ENCODE data around the gene APOH. TPM values are rescaled to one million over a fixed set of nuclear protein-coding genes. Genes with fewer than 3 reads are reported as not detected.

The APOH gene
- total and polyA plus RNA-seq, 5 experiments from 2014 or later = not detected

DNA sequence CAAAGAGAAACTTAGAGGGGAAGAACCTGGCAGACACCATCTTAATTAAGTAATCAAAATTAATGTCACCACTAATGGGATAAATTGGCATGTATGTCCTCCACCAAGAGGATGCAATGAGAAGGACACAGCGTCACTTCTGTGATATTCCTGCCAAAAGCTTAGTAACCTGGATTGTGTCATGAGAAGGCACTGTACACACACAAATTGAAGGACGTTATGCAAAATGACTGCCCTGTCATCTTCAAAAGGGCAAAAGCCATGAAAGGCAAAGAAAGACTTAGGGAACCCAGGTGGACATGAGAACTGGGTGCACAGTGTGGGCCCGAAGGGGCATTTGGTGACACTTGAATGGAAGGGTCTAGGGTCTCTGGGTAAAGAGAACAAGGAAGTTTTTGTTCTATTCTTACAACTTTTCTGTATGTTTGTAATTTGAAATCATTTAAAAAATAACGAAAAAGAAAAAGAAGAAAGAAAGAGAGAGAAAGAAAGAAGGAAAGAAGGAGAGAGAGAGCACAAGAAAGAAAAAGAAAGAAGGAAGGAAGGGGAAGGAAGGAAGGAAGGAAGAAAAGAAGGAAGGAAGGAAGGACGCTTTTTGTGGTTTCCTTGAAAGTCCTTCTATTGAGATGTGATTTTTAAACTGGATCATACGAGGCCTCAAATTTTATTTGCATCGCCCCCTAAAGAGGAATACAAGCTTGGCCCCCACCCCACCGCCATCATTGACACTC lies 4.0 kb upstream of the APOH start:
- Mint-ChIP-seq H3K4me1 (peaks cover 5 to 11% (median 8%) of the 10 kb centered on the region in 4 donors), H3K4me3 (peak overlapping the region in 2 of 10 donors; percentile 1 to 20), H3K36me3 (no peaks in the 10 kb centered on the region), H3K27me3 (peaks cover 0 to 10% (median 0%) of the 10 kb centered on the region in 5 donors), H3K27ac (peak overlapping the region in 3 of 10 donors; percentile 25 to 41 (median 33)), H3K9me3 (no peaks in the 10 kb centered on the region)
- POLR2A ChIA-PET = no interaction called here
- no peak for DNase-seq
- ATAC-seq = no peak

- H3K4me1 Mint-ChIP-seq = peaks cover 5 to 11% (median 8%) of the 10 kb centered on the region in 4 donors
- no peak overlapping the region for H3K4me3 Mint-ChIP-seq
- H3K27ac Mint-ChIP-seq = no peak overlapping the region
- DNase-seq (no peak), ATAC-seq (no peak)
- H3K9me3 Mint-ChIP-seq = no peaks in the 10 kb centered on the region
- POLR2A ChIA-PET = no interaction called here
- no peaks in the 10 kb centered on the region for H3K36me3 Mint-ChIP-seq
- H3K27me3 Mint-ChIP-seq = peaks cover 0 to 4% (median 0%) of the 10 kb centered on the region in 5 donors
These were observed 1.8 kb upstream of the APOH start for GRCh38 chr17:66230922-66231591.

DNA sequence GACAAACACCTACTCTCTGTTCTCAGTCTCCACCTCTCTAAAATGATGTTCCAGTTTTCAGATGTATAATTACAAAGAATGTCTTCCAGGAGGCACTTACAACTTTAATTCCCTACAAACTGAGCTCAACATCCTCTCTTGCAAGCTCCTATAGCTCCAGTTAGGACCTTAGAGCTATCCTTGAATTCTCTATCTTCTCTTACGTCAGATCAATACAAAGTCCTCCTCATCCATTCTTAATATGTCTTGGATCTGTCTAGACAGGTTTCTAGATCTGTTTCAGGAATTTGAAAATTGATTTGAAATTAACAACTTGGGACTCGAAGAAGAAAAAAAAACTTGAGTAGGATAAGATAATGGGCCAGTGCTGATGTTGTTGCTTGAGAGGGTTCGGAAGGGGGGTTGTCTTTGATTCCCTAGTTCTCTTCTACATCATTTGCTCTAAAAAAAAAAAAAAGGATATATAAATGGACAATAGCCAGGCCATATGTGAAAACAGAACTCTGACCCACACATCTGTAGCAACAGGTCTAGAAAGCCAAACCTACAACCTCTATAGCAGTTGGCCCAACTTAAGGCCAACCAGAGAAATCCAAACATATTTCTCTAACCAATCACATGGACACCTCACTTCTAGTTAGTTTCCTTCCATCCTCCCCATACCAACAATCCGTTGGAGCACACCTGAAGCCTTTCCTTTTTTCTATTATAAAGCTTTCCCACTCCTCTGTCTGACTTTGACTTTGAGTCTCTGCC lies 746 bp upstream of the APOH start:
- peaks cover 5 to 11% (median 8%) of the 10 kb centered on the region in 4 donors for H3K4me1 Mint-ChIP-seq
- POLR2A ChIA-PET = no interaction called here
- peaks cover 0 to 9% (median 0%) of the 10 kb centered on the region in 5 donors for H3K27me3 Mint-ChIP-seq
- H3K9me3 Mint-ChIP-seq = no peaks in the 10 kb centered on the region
- no peak overlapping the region for H3K27ac Mint-ChIP-seq
- no peaks in the 10 kb centered on the region for H3K36me3 Mint-ChIP-seq
- DNase-seq = no peak
- H3K4me3 Mint-ChIP-seq = no peak overlapping the region
- ATAC-seq = no peak

DNA sequence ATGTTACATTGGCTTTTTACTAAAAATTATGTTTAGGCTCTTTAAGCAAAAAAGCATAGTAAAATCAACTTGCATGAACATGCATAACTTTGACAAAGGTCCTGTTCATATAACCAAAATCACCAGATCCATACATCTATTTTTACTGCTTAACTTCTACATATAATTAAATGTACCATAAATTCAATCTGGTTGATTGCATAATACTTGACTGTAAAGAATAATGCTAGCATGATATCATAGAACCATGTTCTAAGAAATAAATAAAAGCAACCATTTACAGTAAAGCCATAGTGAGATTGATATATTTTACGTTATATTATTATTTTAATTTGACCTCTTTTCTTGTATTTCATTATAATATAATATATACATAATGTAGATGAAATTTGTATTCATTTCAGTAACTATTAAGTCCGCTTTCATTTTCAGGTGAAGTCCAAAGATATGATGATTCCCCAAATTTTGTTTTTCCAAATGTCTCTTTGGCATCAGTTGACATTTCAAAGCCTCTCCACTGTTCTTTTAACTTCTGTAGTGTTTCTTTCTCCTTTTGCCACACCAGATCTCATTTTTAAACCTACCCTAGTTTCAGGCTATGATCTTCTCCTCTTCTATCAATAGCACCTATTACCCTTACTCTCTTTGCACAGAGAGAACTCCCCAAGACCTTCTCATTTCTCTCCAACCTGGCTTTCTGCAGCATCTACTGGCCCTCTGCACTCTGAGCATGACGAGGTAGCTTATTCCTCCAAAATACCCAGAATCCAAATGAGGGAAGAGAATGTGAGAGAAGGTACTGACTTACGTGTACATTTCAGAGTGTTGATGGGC lies 1.8 kb downstream of the APOH start:
- Mint-ChIP-seq H3K9me3 (no peaks in the 10 kb centered on the region), H3K36me3 (no peaks in the 10 kb centered on the region), H3K27ac (no peak overlapping the region), H3K4me1 (peaks cover 0 to 1% (median 0%) of the 10 kb centered on the region in 4 donors), H3K27me3 (peaks cover 0 to 15% (median 0%) of the 10 kb centered on the region in 5 donors), H3K4me3 (no peak overlapping the region)
- POLR2A ChIA-PET = interaction anchor here (0.7 kb wide), 2 partner anchors 9 to 16 kb away, joined by 4 read pairs; no protein-coding TSS in a partner anchor
- ATAC-seq (no peak), DNase-seq (no peak)

DNA sequence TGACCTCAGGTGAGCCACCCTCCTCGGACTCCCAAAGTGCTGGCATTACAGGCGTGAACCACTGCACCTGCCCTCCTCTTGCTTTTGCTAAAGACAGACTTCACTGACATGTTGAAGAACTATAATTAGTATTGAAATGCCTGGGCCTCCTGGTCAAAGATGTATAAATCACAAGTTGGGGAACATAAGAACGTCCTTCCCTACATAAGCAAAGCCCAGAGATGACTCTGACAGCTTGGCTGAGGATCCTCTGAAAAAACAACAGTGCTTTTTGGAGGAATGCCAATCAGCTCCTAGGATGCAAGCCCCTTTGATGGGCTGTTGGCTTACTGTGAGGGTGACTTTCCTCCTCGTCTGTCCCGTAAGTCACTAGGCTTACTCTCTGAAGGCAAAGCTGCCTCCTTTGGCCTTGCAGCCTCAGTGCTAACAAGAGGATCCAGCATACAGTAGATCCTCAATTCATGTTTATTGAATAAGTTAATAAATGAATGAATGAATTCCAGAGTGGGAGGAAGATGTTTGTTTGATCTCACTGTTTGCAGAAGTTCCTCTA lies 6.3 kb downstream of the APOH start:
- peaks cover 0 to 2% (median under 1%) of the 10 kb centered on the region in 4 donors for H3K4me1 Mint-ChIP-seq
- no peak overlapping the region for H3K4me3 Mint-ChIP-seq
- POLR2A ChIA-PET = interaction anchor here (0.6 kb wide), 1 partner anchor 11 kb away, joined by 4 read pairs; no protein-coding TSS in a partner anchor
- no peak for DNase-seq
- ATAC-seq = no peak
- H3K36me3 Mint-ChIP-seq = no peaks in the 10 kb centered on the region
- no peaks in the 10 kb centered on the region for H3K9me3 Mint-ChIP-seq
- peaks cover 0 to 13% (median 0%) of the 10 kb centered on the region in 5 donors for H3K27me3 Mint-ChIP-seq
- no peak overlapping the region for H3K27ac Mint-ChIP-seq

- no peaks in the 10 kb centered on the region for H3K36me3 Mint-ChIP-seq
- H3K27ac Mint-ChIP-seq = no peak overlapping the region
- H3K4me1 Mint-ChIP-seq = peaks cover 0 to 2% (median under 1%) of the 10 kb centered on the region in 4 donors
- H3K4me3 Mint-ChIP-seq = no peak overlapping the region
- peaks cover 0 to 13% (median 0%) of the 10 kb centered on the region in 5 donors for H3K27me3 Mint-ChIP-seq
- DNase-seq (no peak), ATAC-seq (no peak)
- no peaks in the 10 kb centered on the region for H3K9me3 Mint-ChIP-seq
- POLR2A ChIA-PET = no interaction called here
These were observed 7.3 kb downstream of the APOH start for GRCh38 chr17:66221755-66222530.

DNA sequence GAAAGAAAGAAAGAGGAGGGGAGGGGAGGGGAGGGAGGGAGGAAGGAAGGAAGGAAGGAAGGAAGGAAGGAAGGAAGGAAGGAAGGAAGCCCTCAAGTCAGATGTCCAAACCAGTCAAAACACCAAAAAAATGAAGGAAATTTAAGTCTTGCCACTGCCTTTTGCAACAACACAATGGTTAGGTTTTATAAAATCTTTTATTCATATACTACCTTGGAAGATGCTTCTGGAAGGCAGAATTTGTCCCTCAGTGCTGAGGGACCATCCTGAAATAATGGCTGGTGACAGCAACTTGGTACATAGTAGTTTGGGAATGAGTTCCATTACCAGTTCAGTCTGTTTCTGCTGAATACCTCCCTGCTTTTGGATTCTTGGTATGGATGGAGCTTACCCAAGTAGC lies 7.9 kb downstream of the APOH start:
- peaks cover 0 to 13% (median 0%) of the 10 kb centered on the region in 5 donors for H3K27me3 Mint-ChIP-seq
- H3K36me3 Mint-ChIP-seq = no peaks in the 10 kb centered on the region
- ATAC-seq (no peak), DNase-seq (no peak)
- H3K27ac Mint-ChIP-seq = no peak overlapping the region
- H3K4me3 Mint-ChIP-seq = no peak overlapping the region
- no peaks in the 10 kb centered on the region for H3K9me3 Mint-ChIP-seq
- H3K4me1 Mint-ChIP-seq = peaks cover 0 to 2% (median under 1%) of the 10 kb centered on the region in 4 donors
- POLR2A ChIA-PET = no interaction called here

DNA sequence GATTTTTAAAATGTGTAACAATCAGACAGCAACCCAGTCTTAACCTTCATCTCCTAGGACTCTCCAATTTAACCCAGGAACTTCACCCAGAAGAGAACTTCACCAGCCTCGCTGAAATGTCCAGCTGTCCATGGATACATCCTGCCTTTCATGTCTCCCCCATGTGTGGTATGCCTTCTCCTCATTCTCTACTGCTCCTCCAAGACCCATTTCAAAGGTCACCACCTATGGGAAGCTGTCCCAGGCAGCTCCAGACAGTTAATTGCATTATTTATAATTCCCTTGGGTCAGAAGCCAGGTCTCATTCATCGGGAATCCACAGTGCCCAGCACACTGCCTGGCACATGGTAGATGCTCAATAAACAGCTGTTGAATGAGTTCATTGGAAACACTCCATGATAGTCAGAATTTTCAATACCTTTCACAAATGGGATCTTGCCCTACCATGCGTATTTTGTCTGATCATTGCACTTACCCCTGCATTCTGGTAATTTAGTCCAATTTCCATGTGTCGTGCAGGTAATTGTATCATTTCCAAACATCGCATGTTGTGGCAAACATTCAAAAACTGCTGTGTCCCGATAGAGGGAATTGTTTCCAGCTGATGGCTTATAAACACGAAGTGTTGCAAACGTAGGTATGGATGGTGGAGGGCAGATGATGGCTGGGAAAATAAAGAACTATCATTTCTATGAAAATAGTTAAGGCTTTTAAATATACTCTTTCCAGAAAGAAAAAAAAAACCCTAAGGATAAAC lies 9.0 kb downstream of the APOH start:
- H3K4me3 Mint-ChIP-seq = no peak overlapping the region
- H3K27ac Mint-ChIP-seq = peak overlapping the region in 2 of 10 donors; percentile 12 to 37
- POLR2A ChIA-PET = no interaction called here
- H3K36me3 Mint-ChIP-seq = no peaks in the 10 kb centered on the region
- peaks cover 0 to 2% (median under 1%) of the 10 kb centered on the region in 4 donors for H3K4me1 Mint-ChIP-seq
- H3K9me3 Mint-ChIP-seq = no peaks in the 10 kb centered on the region
- H3K27me3 Mint-ChIP-seq = peaks cover 0 to 14% (median 0%) of the 10 kb centered on the region in 5 donors
- DNase-seq (no peak), ATAC-seq (no peak)

DNA sequence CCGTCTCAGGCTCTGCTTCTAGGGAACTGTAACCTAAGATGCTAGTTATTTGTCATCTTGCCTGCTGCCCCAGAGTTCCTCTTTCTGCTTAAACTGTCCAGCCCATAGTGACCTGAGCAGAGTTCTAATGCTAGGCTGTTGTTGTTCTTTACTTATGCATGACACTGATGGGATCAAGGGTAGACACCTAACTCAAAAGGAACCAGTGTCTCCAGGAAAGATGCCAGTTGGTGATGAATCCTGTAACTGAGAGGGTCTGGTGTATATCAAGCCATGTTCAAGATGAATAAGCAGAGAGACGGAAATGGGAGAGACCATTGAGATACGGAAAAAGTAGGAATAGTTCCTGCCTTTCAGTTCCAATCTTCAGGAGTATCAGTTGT lies 13.7 kb downstream of the APOH start:
- Mint-ChIP-seq H3K4me3 (no peak overlapping the region), H3K9me3 (no peaks in the 10 kb centered on the region), H3K36me3 (no peaks in the 10 kb centered on the region), H3K27me3 (peaks cover 0 to 6% (median 4%) of the 10 kb centered on the region in 5 donors), H3K27ac (no peak overlapping the region), H3K4me1 (no peaks in the 10 kb centered on the region)
- ATAC-seq (no peak), DNase-seq (no peak)
- POLR2A ChIA-PET = no interaction called here

DNA sequence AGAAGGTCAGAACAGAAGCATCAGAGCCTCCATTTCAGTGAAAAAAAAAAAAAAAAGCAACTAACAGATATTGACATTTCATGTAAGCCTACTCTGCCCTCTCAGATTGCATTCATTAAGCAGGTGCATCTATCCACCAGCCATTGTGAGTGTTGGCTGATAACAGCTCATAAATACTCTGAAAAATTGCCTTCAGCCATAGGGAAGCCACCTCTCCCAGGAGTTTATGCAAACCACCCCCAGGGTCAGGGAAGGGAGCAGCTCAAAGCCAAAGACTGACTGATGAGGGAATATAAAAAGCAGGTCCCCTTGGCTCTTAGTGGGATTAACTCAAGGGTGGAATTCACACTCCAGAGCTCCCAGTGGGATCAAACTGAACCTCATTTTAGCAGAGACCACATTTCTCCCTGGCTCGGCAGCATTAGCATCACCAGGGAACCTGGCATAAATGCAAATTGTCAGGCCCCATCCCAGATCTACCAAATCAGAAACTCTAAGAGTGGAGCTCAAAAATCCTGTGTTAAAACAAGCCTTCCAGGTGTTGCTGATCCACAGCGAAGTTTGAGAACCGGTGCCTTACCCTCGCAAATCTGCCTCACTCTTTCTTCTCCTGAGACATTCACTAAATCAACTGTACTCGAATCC lies 14.2 kb downstream of the APOH start:
- Mint-ChIP-seq H3K4me1 (no peaks in the 10 kb centered on the region), H3K27me3 (peaks cover 0 to 4% (median 4%) of the 10 kb centered on the region in 5 donors), H3K9me3 (no peaks in the 10 kb centered on the region), H3K27ac (no peak overlapping the region), H3K36me3 (no peaks in the 10 kb centered on the region), H3K4me3 (no peak overlapping the region)
- ATAC-seq (no peak), DNase-seq (no peak)
- POLR2A ChIA-PET = no interaction called here
